NCI-H2171 (cell line): ENCODE measurements around the gene INTS13.
A peak's percentile ranks its signal among the peaks of the same experiment; 100 is the strongest.
"Not testable (repeated sequence)": the region's sequence is repeated elsewhere in the genome, so short reads cannot be mapped to it uniquely, and the experiment has no call there.

ENCODE experiments used
- DNase-seq: peaks from one replicate; lab custom pipeline; 2025; lab: John Stamatoyannopoulos, UW

The INTS13 gene

GRCh38 chr12:26936559-26937442 is 980 bp downstream of the INTS13 start:
- DNase-seq = no peak

- DNase-seq = no peak
Observed at GRCh38 chr12:26935636-26936378, 2.0 kb downstream of the INTS13 start.

- DNase-seq = no peak
Observed at GRCh38 chr12:26929590-26929989, 8.2 kb downstream of the INTS13 start.

- no peak for DNase-seq
Observed at GRCh38 chr12:26928661-26929060, 9.1 kb downstream of the INTS13 start.

GRCh38 chr12:26921886-26922285 is 15.9 kb downstream of the INTS13 start:
- DNase-seq = no peak

- DNase-seq = no peak
Observed at GRCh38 chr12:26919216-26919555, 18.6 kb downstream of the INTS13 start.

GRCh38 chr12:26918321-26919215 is 19.2 kb downstream of the INTS13 start:
- DNase-seq = no peak

GRCh38 chr12:26906704-26907103 is 31.1 kb downstream of the INTS13 start:
- peak; percentile 71 for DNase-seq

- no peak for DNase-seq
Observed at GRCh38 chr12:26906024-26906423, 31.8 kb downstream of the INTS13 start.

- not testable (repeated sequence) for DNase-seq
Observed at GRCh38 chr12:26903396-26903795, 34.4 kb downstream of the INTS13 start.

- no peak for DNase-seq
Observed at GRCh38 chr12:26896913-26897312, 40.9 kb downstream of the INTS13 start.

- no peak for DNase-seq
Observed at GRCh38 chr12:26895672-26896071, 42.1 kb downstream of the INTS13 start.

- DNase-seq = no peak
Observed at GRCh38 chr12:26891704-26892103, 46.1 kb downstream of the INTS13 start.

- DNase-seq = no peak
Observed at GRCh38 chr12:26890784-26891183, 47.0 kb downstream of the INTS13 start.

GRCh38 chr12:26884765-26885576 is 52.8 kb downstream of the INTS13 start:
- peak; percentile 61 for DNase-seq

GRCh38 chr12:26880625-26881024 is 57.2 kb downstream of the INTS13 start:
- DNase-seq = no peak

GRCh38 chr12:26878661-26879119 is 59.1 kb downstream of the INTS13 start:
- DNase-seq = peak; percentile 86

- DNase-seq = no peak
Observed at GRCh38 chr12:26874501-26875296, 63.1 kb downstream of the INTS13 start.

GRCh38 chr12:26872625-26873024 is 65.2 kb downstream of the INTS13 start:
- no peak for DNase-seq

GRCh38 chr12:26871985-26872384 is 65.8 kb downstream of the INTS13 start:
- no peak for DNase-seq
